ENCODE data around the gene C2orf69.

GRCh38 chr2:199911052-199911876 is at the start of gene C2orf69:
- TF ChIP-seq POLR2A (IDR thresholded peaks at IDR 0.05) (peak; percentile 45), CTCF (IDR thresholded peaks at IDR 0.05) (no peak)

All from breast epithelium (tissue), 3 donors.